IMR-90 (cell line): ENCODE measurements around the gene RAB23. TPM values are rescaled to one million over a fixed set of nuclear protein-coding genes. Genes with fewer than 3 reads are reported as not detected.
A peak's percentile ranks its signal among the peaks of the same experiment; 100 is the strongest.

Source experiments
- ATAC-seq: fragments of 200-7000 bp; cut with Tn5 transposase; 2 replicates; pipeline ENCODE4 v1.9.1; 2020; ENCODE audit warnings: low read depth, mild to moderate bottlenecking, moderate library complexity
- BruUV-seq: library from RNA; stranded (reverse); fragments of 400-500 nt; replicated peaks from 2 replicates; lab custom pipeline; 2021; lab: Mats Ljungman, UMichigan
- CTCF ChIA-PET: fragments of 300-600 bp; formaldehyde crosslinking; extraction: SDS; loops from one replicate; lab custom pipeline; 2021; ENCODE audit warnings: antibody characterized with exemption; lab: Yijun Ruan, JAX
- POLR2A ChIA-PET: fragments of 300-600 bp; sonication (Branson Sonifier 250); formaldehyde crosslinking; loops from one replicate; lab custom pipeline; 2022; ENCODE audit warnings: antibody characterized with exemption; ENCODE audit not compliant: unreplicated experiment; lab: Charles Lee
- DNase-seq: peaks from one replicate; pipeline ENCODE4 v3.0.0; 2013
- H2AFZ ChIP-seq: replicated peaks from 2 replicates; pipeline ENCODE3; 2013; ENCODE audit warnings: low read length, mild to moderate bottlenecking; ENCODE audit not compliant: poor library complexity
- H2AK5ac ChIP-seq: 2 replicates; pipeline ENCODE4 v1.6.1; 2013; ENCODE audit warnings: low read depth, low read length, inconsistent platforms
- H2AK9ac ChIP-seq: replicated peaks from 2 replicates; pipeline ENCODE3; 2013; ENCODE audit warnings: mild to moderate bottlenecking, low read depth, low read length, moderate library complexity; ENCODE audit not compliant: poor library complexity
- H2BK120ac ChIP-seq: 2 replicates; pipeline ENCODE4 v1.6.1; 2013; ENCODE audit warnings: low read depth, low read length, inconsistent platforms
- H2BK15ac ChIP-seq: 3 replicates; pipeline ENCODE4 v1.6.1; 2013; ENCODE audit warnings: low read depth, low read length, inconsistent platforms
- H2BK20ac ChIP-seq: 2 replicates; pipeline ENCODE4 v1.6.1; 2013; ENCODE audit warnings: low read depth, mild to moderate bottlenecking, inconsistent platforms, low read length, moderate library complexity
- H2BK5ac ChIP-seq: 2 replicates; pipeline ENCODE4 v1.6.1; 2013; ENCODE audit warnings: mild to moderate bottlenecking, low read depth, low read length, inconsistent platforms; ENCODE audit not compliant: poor library complexity, severe bottlenecking
- H3K14ac ChIP-seq: replicated peaks from 2 replicates; pipeline ENCODE4 v1.6.1; 2013; ENCODE audit warnings: low read depth, low read length, inconsistent platforms
- H3K18ac ChIP-seq: 2 replicates; pipeline ENCODE4 v1.6.1; 2013; ENCODE audit warnings: low read depth, low read length, control low read depth
- H3K23ac ChIP-seq: 2 replicates; pipeline ENCODE4 v1.6.1; 2013; ENCODE audit warnings: low read depth, low read length, inconsistent platforms
- H3K27ac ChIP-seq: 2 replicates; pipeline ENCODE4 v1.5.1; 2013; ENCODE audit warnings: mild to moderate bottlenecking, control low read depth, low read length; ENCODE audit not compliant: insufficient read depth
- H3K27me3 ChIP-seq: 2 replicates; pipeline ENCODE4 v1.6.1; 2013; ENCODE audit warnings: low read length; ENCODE audit not compliant: control insufficient read depth, insufficient read depth
- H3K36me3 ChIP-seq: 2 replicates; pipeline ENCODE4 v1.6.1; 2013; ENCODE audit warnings: low read length, mixed read lengths; ENCODE audit not compliant: control insufficient read depth, insufficient read depth
- H3K4ac ChIP-seq: 2 replicates; pipeline ENCODE4 v1.6.1; 2013; ENCODE audit warnings: low read depth, low read length, inconsistent platforms
- H3K4me1 ChIP-seq: 2 replicates; pipeline ENCODE4 v1.6.1; 2013; ENCODE audit warnings: low read length, mixed read lengths; ENCODE audit not compliant: control insufficient read depth, insufficient read depth
- H3K4me2 ChIP-seq: 2 replicates; pipeline ENCODE4 v1.6.1; 2013; ENCODE audit warnings: low read depth, mild to moderate bottlenecking, control low read depth, low read length, moderate library complexity
- H3K4me3 ChIP-seq: 2 replicates; pipeline ENCODE4 v1.5.1; 2013; ENCODE audit warnings: low read depth, mild to moderate bottlenecking, control low read depth, low read length, moderate library complexity; ENCODE audit not compliant: insufficient read depth
- H3K56ac ChIP-seq: 2 replicates; pipeline ENCODE4 v1.6.1; 2013; ENCODE audit warnings: low read length, inconsistent platforms; ENCODE audit not compliant: insufficient read depth; ENCODE audit errors: extremely low read depth
- H3K79me1 ChIP-seq, 2 experiments: 2 replicates each; pipeline ENCODE4 v1.6.1; 2013; ENCODE audit warnings: low read length in 2 of 2, inconsistent platforms in 1 of 2, low read depth in 1 of 2
- H3K9ac ChIP-seq: 2 replicates; pipeline ENCODE4 v1.6.1; 2013; ENCODE audit warnings: low read depth, low read length, control low read depth
- H3K9me1 ChIP-seq: 2 replicates; pipeline ENCODE4 v1.6.1; 2013; ENCODE audit warnings: low read length, inconsistent platforms; ENCODE audit not compliant: insufficient read depth
- H3K9me3 ChIP-seq: 2 replicates; pipeline ENCODE4 v1.6.1; 2013; ENCODE audit warnings: low read length; ENCODE audit not compliant: control insufficient read depth, insufficient read depth
- H4K20me1 ChIP-seq: 2 replicates; pipeline ENCODE4 v1.6.1; 2013; ENCODE audit warnings: low read length, inconsistent platforms; ENCODE audit not compliant: insufficient read depth
- H4K5ac ChIP-seq: 2 replicates; pipeline ENCODE4 v1.6.1; 2013; ENCODE audit warnings: mild to moderate bottlenecking, low read depth, low read length, control low read depth
- H4K8ac ChIP-seq, 2 experiments: 2 replicates each; pipeline ENCODE4 v1.6.1; 2013; ENCODE audit warnings: low read depth in 2 of 2, low read length in 2 of 2, control low read depth in 1 of 2, inconsistent platforms in 1 of 2
- H4K91ac ChIP-seq: 2 replicates; pipeline ENCODE4 v1.6.1; 2013; ENCODE audit warnings: low read depth, low read length, inconsistent platforms; ENCODE audit not compliant: insufficient read depth
- BHLHE40 ChIP-seq: fragments of 150-350 bp; IDR thresholded peaks from 2 replicates; pipeline ENCODE4 v1.6.1; 2016; ENCODE audit warnings: mild to moderate bottlenecking, low read depth, low read length
- CEBPB ChIP-seq: IDR thresholded peaks from 2 replicates; pipeline ENCODE4 v1.6.1; 2012; ENCODE audit warnings: low read depth, low read length, improper control_type of control experiment
- CHD1 ChIP-seq: IDR thresholded peaks from 2 replicates; pipeline ENCODE4 v1.6.1; 2012; ENCODE audit warnings: low read depth, low read length, improper control_type of control experiment
- MAFK ChIP-seq: IDR thresholded peaks from 2 replicates; pipeline ENCODE4 v1.6.1; 2012; ENCODE audit warnings: low read depth, low read length, improper control_type of control experiment
- MXI1 ChIP-seq: IDR thresholded peaks from 2 replicates; pipeline ENCODE4 v1.6.1; 2012; ENCODE audit warnings: low read depth, mild to moderate bottlenecking, low read length, moderate library complexity, borderline replicate concordance
- NFE2L2 ChIP-seq: fragments of 150-350 bp; IDR thresholded peaks from 2 replicates; pipeline ENCODE4 v1.6.1; 2016; ENCODE audit warnings: low read depth, mild to moderate bottlenecking, low read length
- POLR2A ChIP-seq: IDR thresholded peaks from 2 replicates; pipeline ENCODE4 v1.6.1; 2012; ENCODE audit warnings: mild to moderate bottlenecking, low read depth, low read length
- RCOR1 ChIP-seq: IDR thresholded peaks from 2 replicates; pipeline ENCODE4 v1.6.1; 2012; ENCODE audit warnings: mild to moderate bottlenecking, low read length, improper control_type of control experiment; ENCODE audit not compliant: insufficient replicate concordance
- RFX5 ChIP-seq: IDR thresholded peaks from 2 replicates; pipeline ENCODE4 v1.8.0; 2012; ENCODE audit warnings: low read depth, mild to moderate bottlenecking, low read length, moderate library complexity
- SMC3 ChIP-seq: fragments of 150-350 bp; IDR thresholded peaks from 2 replicates; pipeline ENCODE4 v1.6.1; 2016; ENCODE audit warnings: low read depth, mild to moderate bottlenecking, antibody characterized with exemption, low read length, moderate library complexity
- WGBS, 2 experiments: methylation state at CpG; one replicate each; pipeline versions ENCODE4 v1.1.5 to v1.1.7; 2013; ENCODE audit warnings: missing lambda C conversion rate in 2 of 2; ENCODE audit not compliant: insufficient read length in 1 of 2; ENCODE audit errors: extremely low coverage in 2 of 2; 5-methylcytosine and 5-hydroxymethylcytosine counted together
- dilution Hi-C: fragments of 300-500 bp; cut with HindIII; formaldehyde crosslinking; loops from one replicate; pipeline ENCODE4 v1.14.3; 2018; ENCODE audit warnings: low sequenced_read_pairs; ENCODE audit not compliant: unreplicated experiment
- in situ Hi-C: fragments of 300-500 bp; cut with MboI; formaldehyde crosslinking; loops from 3 replicates; pipeline ENCODE4 v1.14.3; 2019; ENCODE audit warnings: low sequenced_read_pairs, inconsistent platforms, mixed read lengths
- intact Hi-C: fragments of 100-400 bp; cut with micrococcal nuclease; formaldehyde crosslinking; loops from 2 replicates; pipeline ENCODE4 v1.10.0; 2022
- polyA plus RNA-seq, 3 experiments: library from polyadenylated mRNA; depleted of rRNA; stranded (reverse); fragments of >200 nt; gene quantifications; 2 replicates each; pipeline ENCODE4 v1.2.3, GENCODE V29; 2012; ENCODE audit warnings: low replicate concordance in 1 of 3
- total RNA-seq: library from RNA; depleted of rRNA; stranded (reverse); fragments of >200 nt; gene quantifications from 2 replicates; pipeline ENCODE4 v1.2.3, GENCODE V29; 2012
- TF ChIP-seq, protein P1 (sequence below): fragments of 150-350 bp; IDR thresholded peaks from 2 replicates; pipeline ENCODE4 v1.6.1; 2016; ENCODE audit warnings: low read depth, mild to moderate bottlenecking, low read length, moderate library complexity, borderline replicate concordance
- TF ChIP-seq, protein P2 (sequence below): fragments of 150-350 bp; IDR thresholded peaks from 2 replicates; pipeline ENCODE4 v1.6.1; 2017; ENCODE audit warnings: mild to moderate bottlenecking, antibody characterized with exemption, low read length, low read depth
- TF ChIP-seq, protein P3 (sequence below): conservative IDR thresholded peaks from 2 replicates; pipeline ENCODE4 v1.5.1; 2012; ENCODE audit warnings: mild to moderate bottlenecking, low read depth, low read length, improper control_type of control experiment

Gene RAB23
- total and polyA plus RNA-seq, 2 of the 4 experiments (the other 2 are of a cell fraction), result 10.8 to 13.3 TPM

DNA sequence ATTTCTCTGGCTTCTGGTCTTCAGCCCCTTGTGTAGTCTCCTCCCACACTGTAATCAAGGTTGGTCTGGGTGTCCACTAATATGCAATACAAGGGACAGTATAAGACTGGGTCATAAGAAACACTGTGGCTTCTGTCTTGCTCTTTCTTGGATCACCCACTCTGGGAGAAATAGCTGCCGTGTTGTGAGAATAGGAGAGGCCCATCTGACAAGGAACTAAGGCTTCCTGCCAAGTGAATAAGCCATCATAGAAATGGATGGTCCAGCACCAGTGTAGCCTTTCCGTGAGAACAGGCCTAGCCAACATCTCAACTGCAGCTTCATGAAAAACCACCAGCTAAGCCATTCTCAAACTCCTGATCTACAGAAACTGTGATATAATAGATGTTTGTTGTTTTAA, 26.6 kb downstream of the RAB23 start:
- ATAC-seq, result no peak
- H3K9ac ChIP-seq, result no peak overlapping the region

More for the DNA sequence above, 26.6 kb downstream of the RAB23 start:
- Histone ChIP-seq H3K18ac (no peak overlapping the region), H2AK5ac (no peak overlapping the region), H4K20me1 (peaks cover 14% of the 10 kb centered on the region), H3K4me1 (peaks cover 5% of the 10 kb centered on the region), H3K4me2 (no peak overlapping the region), H2AFZ (no peak overlapping the region), H3K14ac (no peak overlapping the region), H2BK15ac (no peak overlapping the region), H4K5ac (no peak overlapping the region), H3K9me3 (no peaks in the 10 kb centered on the region), H3K56ac (no peak overlapping the region; the same call in 1 of the 2 replicates), H3K9me1 (0 out of 2 replicates have a peak, but pooled peaks cover 6% of the 10 kb centered on the region), H2AK9ac (no peak overlapping the region), H4K91ac (no peak overlapping the region), H3K27ac (peak overlapping the region; percentile 0; the same call in 1 of the 2 replicates), H2BK120ac (no peak overlapping the region), H2BK20ac (no peak overlapping the region), H3K36me3 (peaks cover 16% of the 10 kb centered on the region), H3K4me3 (no peak overlapping the region), H3K27me3 (no peaks in the 10 kb centered on the region), H2BK5ac (peak overlapping the region; percentile 20), H3K23ac (no peak overlapping the region), H4K8ac (peak overlapping the region in 1 of 2 experiments; percentile 19; a peak in 1 of 4 replicates), H3K4ac (no peak overlapping the region), H3K79me1 (peaks cover 15 to 54% of the 10 kb centered on the region in 2 experiments)
- peak; percentile 34 for DNase-seq
- TF ChIP-seq CEBPB (no peak), SMC3 (no peak), MXI1 (no peak), CHD1 (no peak), RCOR1 (no peak), POLR2A (no peak), MAFK (no peak), BHLHE40 (no peak), RFX5 (no peak), NFE2L2 (no peak)
- TF ChIP-seq, protein P1, sequence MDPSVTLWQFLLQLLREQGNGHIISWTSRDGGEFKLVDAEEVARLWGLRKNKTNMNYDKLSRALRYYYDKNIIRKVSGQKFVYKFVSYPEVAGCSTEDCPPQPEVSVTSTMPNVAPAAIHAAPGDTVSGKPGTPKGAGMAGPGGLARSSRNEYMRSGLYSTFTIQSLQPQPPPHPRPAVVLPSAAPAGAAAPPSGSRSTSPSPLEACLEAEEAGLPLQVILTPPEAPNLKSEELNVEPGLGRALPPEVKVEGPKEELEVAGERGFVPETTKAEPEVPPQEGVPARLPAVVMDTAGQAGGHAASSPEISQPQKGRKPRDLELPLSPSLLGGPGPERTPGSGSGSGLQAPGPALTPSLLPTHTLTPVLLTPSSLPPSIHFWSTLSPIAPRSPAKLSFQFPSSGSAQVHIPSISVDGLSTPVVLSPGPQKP, result no peak
- TF ChIP-seq, protein P2, sequence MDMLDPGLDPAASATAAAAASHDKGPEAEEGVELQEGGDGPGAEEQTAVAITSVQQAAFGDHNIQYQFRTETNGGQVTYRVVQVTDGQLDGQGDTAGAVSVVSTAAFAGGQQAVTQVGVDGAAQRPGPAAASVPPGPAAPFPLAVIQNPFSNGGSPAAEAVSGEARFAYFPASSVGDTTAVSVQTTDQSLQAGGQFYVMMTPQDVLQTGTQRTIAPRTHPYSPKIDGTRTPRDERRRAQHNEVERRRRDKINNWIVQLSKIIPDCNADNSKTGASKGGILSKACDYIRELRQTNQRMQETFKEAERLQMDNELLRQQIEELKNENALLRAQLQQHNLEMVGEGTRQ, result no peak
- TF ChIP-seq, protein P3, sequence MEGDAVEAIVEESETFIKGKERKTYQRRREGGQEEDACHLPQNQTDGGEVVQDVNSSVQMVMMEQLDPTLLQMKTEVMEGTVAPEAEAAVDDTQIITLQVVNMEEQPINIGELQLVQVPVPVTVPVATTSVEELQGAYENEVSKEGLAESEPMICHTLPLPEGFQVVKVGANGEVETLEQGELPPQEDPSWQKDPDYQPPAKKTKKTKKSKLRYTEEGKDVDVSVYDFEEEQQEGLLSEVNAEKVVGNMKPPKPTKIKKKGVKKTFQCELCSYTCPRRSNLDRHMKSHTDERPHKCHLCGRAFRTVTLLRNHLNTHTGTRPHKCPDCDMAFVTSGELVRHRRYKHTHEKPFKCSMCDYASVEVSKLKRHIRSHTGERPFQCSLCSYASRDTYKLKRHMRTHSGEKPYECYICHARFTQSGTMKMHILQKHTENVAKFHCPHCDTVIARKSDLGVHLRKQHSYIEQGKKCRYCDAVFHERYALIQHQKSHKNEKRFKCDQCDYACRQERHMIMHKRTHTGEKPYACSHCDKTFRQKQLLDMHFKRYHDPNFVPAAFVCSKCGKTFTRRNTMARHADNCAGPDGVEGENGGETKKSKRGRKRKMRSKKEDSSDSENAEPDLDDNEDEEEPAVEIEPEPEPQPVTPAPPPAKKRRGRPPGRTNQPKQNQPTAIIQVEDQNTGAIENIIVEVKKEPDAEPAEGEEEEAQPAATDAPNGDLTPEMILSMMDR, result no peak
- intact Hi-C loops, result no loop called here
- CTCF ChIA-PET, result no interaction called here
- dilution Hi-C loops, result no loop called here
- WGBS, 2 experiments, result no CpG with 5 or more reads among the region's 2 CpGs
- POLR2A ChIA-PET, result no interaction called here
- in situ Hi-C loops, result no loop called here
- BruUV-seq, result no TSS peak
